Keratinocyte (primary cell): ENCODE results near the gene DUSP2. TPM values are rescaled to one million over a fixed set of nuclear protein-coding genes. Genes with fewer than 3 reads are reported as not detected.

Experiments used
- DNase-seq: peaks from one replicate; pipeline ENCODE4 v3.0.0-alpha.2; 2011; ENCODE audit warnings: low read depth, missing footprints, low spot score
- FAIRE-seq: peaks from 2 replicates; lab custom pipeline; 2011; peaks lifted over from hg19 to GRCh38; lab: Jason Lieb, UNC
- H2AFZ ChIP-seq: 2 replicates; pipeline ENCODE4 v1.6.0; 2012; ENCODE audit warnings: low read length, control low read depth, inconsistent platforms; ENCODE audit not compliant: control insufficient read depth
- H3K27ac ChIP-seq: 2 replicates; pipeline ENCODE4 v1.5.1; 2011; ENCODE audit warnings: low read length; ENCODE audit not compliant: control insufficient read depth, insufficient read depth
- H3K27me3 ChIP-seq: 3 replicates; pipeline ENCODE4 v1.6.0; 2011; ENCODE audit warnings: low read length; ENCODE audit not compliant: control insufficient read depth, insufficient read depth; ENCODE audit errors: extremely low read depth
- H3K36me3 ChIP-seq, 2 experiments: 2 replicates in 1 of 2; 3 replicates in 1 of 2; pipeline ENCODE4 v1.5.1; 2011; ENCODE audit warnings: low read length in 2 of 2, mild to moderate bottlenecking in 1 of 2; ENCODE audit not compliant: control insufficient read depth in 2 of 2, insufficient read depth in 2 of 2; ENCODE audit errors: extremely low read depth in 1 of 2
- H3K4me1 ChIP-seq: 3 replicates; pipeline ENCODE4 v1.5.1; 2011; ENCODE audit warnings: low read length; ENCODE audit not compliant: control insufficient read depth, insufficient read depth; ENCODE audit errors: extremely low read depth
- H3K4me2 ChIP-seq: 3 replicates; pipeline ENCODE4 v1.6.0; 2011; ENCODE audit warnings: low read depth, low read length; ENCODE audit not compliant: control insufficient read depth, insufficient read depth; ENCODE audit errors: extremely low read depth
- H3K4me3 ChIP-seq, 3 experiments: fragments of 200-600 bp in 1 of 3; sonication (generic) in 1 of 3; 2 replicates in 2 of 3; 3 replicates in 1 of 3; pipeline ENCODE4 v1.5.1; 2011 to 2016; ENCODE audit warnings: low read length in 3 of 3, mild to moderate bottlenecking in 3 of 3, control low read depth in 2 of 3, inconsistent platforms in 1 of 3, low read depth in 1 of 3, mixed read lengths in 1 of 3, mixed run types in 1 of 3, moderate library complexity in 1 of 3; ENCODE audit not compliant: control insufficient read depth in 2 of 3, insufficient read depth in 2 of 3; ENCODE audit errors: extremely low read depth in 1 of 3
- H3K79me2 ChIP-seq: 2 replicates; pipeline ENCODE4 v1.6.0; 2012; ENCODE audit warnings: low read length; ENCODE audit not compliant: control insufficient read depth, insufficient read depth
- H3K9ac ChIP-seq: 3 replicates; pipeline ENCODE4 v1.6.0; 2011; ENCODE audit warnings: low read length; ENCODE audit not compliant: control insufficient read depth, insufficient read depth; ENCODE audit errors: extremely low read depth
- H3K9me1 ChIP-seq: 3 replicates; pipeline ENCODE4 v1.6.0; 2011; ENCODE audit warnings: low read length; ENCODE audit not compliant: control insufficient read depth, insufficient read depth; ENCODE audit errors: extremely low read depth
- H3K9me3 ChIP-seq: 2 replicates; pipeline ENCODE4 v1.5.1; 2012; ENCODE audit warnings: low read depth, low read length; ENCODE audit not compliant: control insufficient read depth
- H4K20me1 ChIP-seq: 3 replicates; pipeline ENCODE4 v1.6.0; 2011; ENCODE audit warnings: low read length; ENCODE audit not compliant: control insufficient read depth, insufficient read depth; ENCODE audit errors: extremely low read depth
- CTCF ChIP-seq, 3 experiments: IDR thresholded peaks in 1 of 3; conservative IDR thresholded peaks in 1 of 3; optimal IDR thresholded peaks in 1 of 3; 2 replicates in 2 of 3; 3 replicates in 1 of 3; pipeline versions ENCODE3 to v1.5.1; 2011; ENCODE audit warnings: low read length in 3 of 3, mild to moderate bottlenecking in 3 of 3, moderate library complexity in 2 of 3, control low read depth in 1 of 3, inconsistent platforms in 1 of 3; ENCODE audit not compliant: insufficient read depth in 2 of 3; ENCODE audit errors: extremely low read depth in 1 of 3
- EZH2 ChIP-seq: IDR thresholded peaks from one replicate; pipeline ENCODE4 v1.6.1; 2012; ENCODE audit warnings: inconsistent platforms, mild to moderate bottlenecking, low read length, moderate library complexity
- dilution Hi-C: fragments of 300-500 bp; cut with MboI; formaldehyde crosslinking; loops from one replicate; pipeline ENCODE4 v1.7.0; 2020; ENCODE audit warnings: low sequenced_read_pairs; ENCODE audit not compliant: extremely low pct_ligation_motif_present
- polyA plus RNA-seq, 5 experiments: library from polyadenylated mRNA; depleted of rRNA in 3 of 5; stranded (reverse) in 3 of 5; stranded (forward) in 1 of 5; unstranded in 1 of 5; fragments of >200 nt; gene quantifications; 1 replicate in 1 of 5; 2 replicates in 3 of 5; 3 replicates in 1 of 5; pipeline versions ENCODE4 v1.2.1 to v1.2.3, GENCODE V29; 2011 to 2012; ENCODE audit warnings: missing spikeins in 2 of 5, low read depth in 1 of 5, low replicate concordance in 1 of 5

Gene DUSP2
- polyA plus RNA-seq, 1 donor (not counting 4 experiments of a cell fraction or from before 2014, with no cell fraction given): 1.2 TPM

- no peaks in the 10 kb centered on the region for H3K9me1 ChIP-seq
- H3K79me2 ChIP-seq: peaks cover 5% of the 10 kb centered on the region
- dilution Hi-C loops: no loop called here
- no peak overlapping the region for H3K4me3 ChIP-seq
- no peak overlapping the region for H2AFZ ChIP-seq
- no peak overlapping the region for H3K9ac ChIP-seq
- no peaks in the 10 kb centered on the region for H3K9me3 ChIP-seq
- no peaks in the 10 kb centered on the region for H3K4me1 ChIP-seq
- H3K36me3 ChIP-seq: peaks cover 46 to 47% of the 10 kb centered on the region in 2 experiments
- FAIRE-seq (no peak), DNase-seq (no peak)
- H3K27me3 ChIP-seq: no peaks in the 10 kb centered on the region
- no peaks in the 10 kb centered on the region for H4K20me1 ChIP-seq
- H3K27ac ChIP-seq: no peak overlapping the region
- no peak overlapping the region for H3K4me2 ChIP-seq
- TF ChIP-seq CTCF (optimal IDR thresholded peaks at IDR 0.05 in 1 of 3, IDR thresholded peaks at IDR 0.05 in 1 of 3, conservative IDR thresholded peaks at IDR 0.05 in 1 of 3; ENCODE audit: extremely low read depth in 1 of 3, insufficient read depth in 2 of 3, low read length in 3 of 3): no peak
- no peak for TF ChIP-seq EZH2
These were observed 43.7 kb upstream of the DUSP2 start for GRCh38 chr2:96188821-96189526.

- H3K4me2 ChIP-seq: no peak overlapping the region
- no peaks in the 10 kb centered on the region for H3K79me2 ChIP-seq
- H3K4me3 ChIP-seq: no peak overlapping the region
- H3K36me3 ChIP-seq: peaks cover 33 to 36% of the 10 kb centered on the region in 2 experiments
- no peaks in the 10 kb centered on the region for H3K4me1 ChIP-seq
- H3K27ac ChIP-seq: no peak overlapping the region
- H3K9ac ChIP-seq: no peak overlapping the region
- dilution Hi-C loops: no loop called here
- H3K9me3 ChIP-seq: no peaks in the 10 kb centered on the region
- no peak overlapping the region for H2AFZ ChIP-seq
- DNase-seq (no peak), FAIRE-seq (no peak)
- H3K27me3 ChIP-seq: no peaks in the 10 kb centered on the region
- TF ChIP-seq CTCF (optimal IDR thresholded peaks at IDR 0.05 in 1 of 3, IDR thresholded peaks at IDR 0.05 in 1 of 3, conservative IDR thresholded peaks at IDR 0.05 in 1 of 3; ENCODE audit: extremely low read depth in 1 of 3, insufficient read depth in 2 of 3, low read length in 3 of 3): no peak
- TF ChIP-seq EZH2: no peak
- H4K20me1 ChIP-seq: no peaks in the 10 kb centered on the region
- H3K9me1 ChIP-seq: no peaks in the 10 kb centered on the region
These were observed 41.3 kb upstream of the DUSP2 start for GRCh38 chr2:96186562-96186961.
